HepG2 (cell line): Measurements from ENCODE around the gene PRR22. TPM values are rescaled to one million over a fixed set of nuclear protein-coding genes. Genes with fewer than 3 reads are reported as not detected.
A peak's percentile ranks its signal among the peaks of the same experiment; 100 is the strongest.

Experiments used
- HDAC2 ChIP-seq: sonication (generic); formaldehyde crosslinking; IDR thresholded peaks from 2 replicates; pipeline ENCODE4 v1.4.0; 2020; ENCODE audit warnings: missing genetic modification reagents
- PCBP1 ChIP-seq: fragments of 200-400 bp; formaldehyde crosslinking; IDR thresholded peaks from 2 replicates; pipeline ENCODE4 v1.6.1; 2017; ENCODE audit warnings: mild to moderate bottlenecking, low read depth, low read length, borderline replicate concordance
- RXRB ChIP-seq: IDR thresholded peaks from 2 replicates; pipeline ENCODE4 v1.6.1; 2016; ENCODE audit warnings: borderline replicate concordance, missing genetic modification reagents, missing compliant biosample characterization
- SNAI1 ChIP-seq: sonication (generic); formaldehyde crosslinking; IDR thresholded peaks from 2 replicates; pipeline ENCODE4 v1.5.0; 2020; ENCODE audit warnings: mild to moderate bottlenecking, missing genetic modification reagents, borderline replicate concordance
- ZBTB42 ChIP-seq: sonication (generic); formaldehyde crosslinking; IDR thresholded peaks from 2 replicates; pipeline ENCODE4 v1.5.0; 2020; ENCODE audit warnings: mild to moderate bottlenecking, missing genetic modification reagents
- ZNF354B ChIP-seq: sonication (generic); formaldehyde crosslinking; IDR thresholded peaks from 2 replicates; pipeline ENCODE4 v1.8.0; 2022; ENCODE audit warnings: mild to moderate bottlenecking, missing genetic modification reagents
- ZNF468 ChIP-seq: sonication (generic); formaldehyde crosslinking; IDR thresholded peaks from 2 replicates; pipeline ENCODE4 v1.8.0; 2022; ENCODE audit warnings: mild to moderate bottlenecking, moderate library complexity, missing genetic modification reagents
- ZNF766 ChIP-seq: sonication (generic); formaldehyde crosslinking; IDR thresholded peaks from 2 replicates; pipeline ENCODE4 v1.5.0; 2020; ENCODE audit warnings: missing genetic modification reagents, borderline replicate concordance
- polyA plus RNA-seq, 8 experiments: library from polyadenylated mRNA; depleted of rRNA in 3 of 8; stranded (reverse) in 7 of 8; unstranded in 1 of 8; fragments of >200 nt; fragmentation: Illumina TruSeq in 4 of 8; extraction: Trizol in 4 of 8; gene quantifications; 2 replicates each; pipeline versions ENCODE4 v1.2.1 to v1.2.3, GENCODE V29; 2011 to 2016; ENCODE audit warnings: low read depth in 4 of 8, missing spikeins in 1 of 8, mixed read lengths in 1 of 8; ENCODE audit not compliant: insufficient read depth in 1 of 8
- total RNA-seq, 5 experiments: library from RNA; depleted of rRNA; stranded (reverse); fragments of >200 nt; fragmentation: Illumina TruSeq; extraction: Trizol; gene quantifications; 2 replicates each; pipeline ENCODE4 v1.2.3, GENCODE V29; 2016; ENCODE audit warnings: low read depth in 1 of 5
- TF ChIP-seq, protein P1 (sequence below): sonication (generic); formaldehyde crosslinking; IDR thresholded peaks from 2 replicates; pipeline ENCODE4 v1.8.0; 2022; ENCODE audit warnings: mild to moderate bottlenecking, missing genetic modification reagents; ENCODE audit not compliant: insufficient replicate concordance
- TF ChIP-seq, protein P2 (sequence below), 2 experiments: sonication (generic) in 1 of 2; formaldehyde crosslinking in 1 of 2; IDR thresholded peaks; 2 replicates each; pipeline versions ENCODE4 v1.5.1 to v1.6.1; 2011 to 2020; ENCODE audit warnings: borderline replicate concordance in 1 of 2, low read depth in 1 of 2, low read length in 1 of 2, mild to moderate bottlenecking in 1 of 2, missing genetic modification reagents in 1 of 2, moderate library complexity in 1 of 2
- TF ChIP-seq, protein P3 (sequence below): sonication (generic); formaldehyde crosslinking; IDR thresholded peaks from 2 replicates; pipeline ENCODE4 v1.4.0; 2020; ENCODE audit warnings: missing genetic modification reagents, borderline replicate concordance
- TF ChIP-seq, protein P4 (sequence below): IDR thresholded peaks from 2 replicates; pipeline ENCODE4 v1.6.1; 2016
- TF ChIP-seq, protein P5 (sequence below): IDR thresholded peaks from 2 replicates; pipeline ENCODE4 v1.6.1; 2016; ENCODE audit warnings: missing compliant biosample characterization, missing genetic modification reagents, borderline replicate concordance
- TF ChIP-seq, protein P6 (sequence below): sonication (generic); formaldehyde crosslinking; IDR thresholded peaks from 2 replicates; pipeline ENCODE4 v1.5.0; 2020; ENCODE audit warnings: mild to moderate bottlenecking, missing genetic modification reagents, borderline replicate concordance

PRR22 gene
- total and polyA plus RNA-seq, 2 of the 13 experiments (the other 11 are each of a cell fraction or from before 2014, with no cell fraction given): 0.84 to 2.3 TPM

DNA sequence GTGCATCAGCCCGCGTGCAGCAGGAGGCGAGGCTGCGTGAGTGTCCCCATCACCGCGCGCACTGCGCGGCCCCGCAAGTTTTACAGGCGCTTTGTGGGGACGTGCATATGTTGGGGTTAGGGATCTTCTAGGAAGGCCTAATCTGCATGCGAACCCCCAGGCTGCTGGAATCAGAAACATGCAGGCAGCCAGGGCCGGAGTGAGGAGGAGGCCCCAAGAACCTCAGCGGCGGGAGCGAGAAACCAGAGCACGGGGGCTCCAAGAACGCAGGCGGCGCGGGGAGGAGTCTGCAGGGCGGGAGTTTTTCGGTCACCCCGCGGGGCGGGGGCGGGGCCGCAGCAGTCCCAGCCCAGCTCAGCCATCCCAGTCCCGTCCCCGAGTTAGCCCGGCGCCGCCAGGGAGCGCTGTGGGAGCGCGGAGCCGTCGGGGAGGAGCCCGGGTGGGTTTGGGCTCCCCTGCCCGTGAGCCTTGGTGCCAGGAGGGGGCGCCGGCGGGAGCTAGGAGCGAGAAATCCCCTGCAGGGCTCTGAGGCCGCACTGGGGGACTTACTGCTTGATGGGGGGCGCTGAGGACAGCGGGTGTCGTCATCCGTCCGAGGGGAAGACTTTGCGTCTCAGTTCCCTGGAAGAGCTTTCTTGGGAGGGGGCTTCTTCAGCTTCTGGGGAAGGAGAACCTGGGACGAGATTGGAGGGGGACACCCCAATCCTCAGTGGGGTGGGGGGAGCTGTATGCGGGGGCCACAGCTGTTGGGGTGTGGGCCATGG lies 19.4 kb upstream of the PRR22 start (continued):
- TF ChIP-seq, protein P1, sequence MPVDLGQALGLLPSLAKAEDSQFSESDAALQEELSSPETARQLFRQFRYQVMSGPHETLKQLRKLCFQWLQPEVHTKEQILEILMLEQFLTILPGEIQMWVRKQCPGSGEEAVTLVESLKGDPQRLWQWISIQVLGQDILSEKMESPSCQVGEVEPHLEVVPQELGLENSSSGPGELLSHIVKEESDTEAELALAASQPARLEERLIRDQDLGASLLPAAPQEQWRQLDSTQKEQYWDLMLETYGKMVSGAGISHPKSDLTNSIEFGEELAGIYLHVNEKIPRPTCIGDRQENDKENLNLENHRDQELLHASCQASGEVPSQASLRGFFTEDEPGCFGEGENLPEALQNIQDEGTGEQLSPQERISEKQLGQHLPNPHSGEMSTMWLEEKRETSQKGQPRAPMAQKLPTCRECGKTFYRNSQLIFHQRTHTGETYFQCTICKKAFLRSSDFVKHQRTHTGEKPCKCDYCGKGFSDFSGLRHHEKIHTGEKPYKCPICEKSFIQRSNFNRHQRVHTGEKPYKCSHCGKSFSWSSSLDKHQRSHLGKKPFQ (CRISPR knock-in tag): peak; percentile 75
- TF ChIP-seq, protein P2, sequence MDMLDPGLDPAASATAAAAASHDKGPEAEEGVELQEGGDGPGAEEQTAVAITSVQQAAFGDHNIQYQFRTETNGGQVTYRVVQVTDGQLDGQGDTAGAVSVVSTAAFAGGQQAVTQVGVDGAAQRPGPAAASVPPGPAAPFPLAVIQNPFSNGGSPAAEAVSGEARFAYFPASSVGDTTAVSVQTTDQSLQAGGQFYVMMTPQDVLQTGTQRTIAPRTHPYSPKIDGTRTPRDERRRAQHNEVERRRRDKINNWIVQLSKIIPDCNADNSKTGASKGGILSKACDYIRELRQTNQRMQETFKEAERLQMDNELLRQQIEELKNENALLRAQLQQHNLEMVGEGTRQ (IDR thresholded peaks at IDR 0.05; ENCODE audit: low read depth, low read length): no peak
- TF ChIP-seq, protein P2 (CRISPR knock-in tag; IDR thresholded peaks at IDR 0.05; ENCODE audit: borderline replicate concordance): 0 out of 2 replicates have a peak, but pooled peaks have one; percentile 11
- no peak for TF ChIP-seq ZNF468
- TF ChIP-seq, protein P3, sequence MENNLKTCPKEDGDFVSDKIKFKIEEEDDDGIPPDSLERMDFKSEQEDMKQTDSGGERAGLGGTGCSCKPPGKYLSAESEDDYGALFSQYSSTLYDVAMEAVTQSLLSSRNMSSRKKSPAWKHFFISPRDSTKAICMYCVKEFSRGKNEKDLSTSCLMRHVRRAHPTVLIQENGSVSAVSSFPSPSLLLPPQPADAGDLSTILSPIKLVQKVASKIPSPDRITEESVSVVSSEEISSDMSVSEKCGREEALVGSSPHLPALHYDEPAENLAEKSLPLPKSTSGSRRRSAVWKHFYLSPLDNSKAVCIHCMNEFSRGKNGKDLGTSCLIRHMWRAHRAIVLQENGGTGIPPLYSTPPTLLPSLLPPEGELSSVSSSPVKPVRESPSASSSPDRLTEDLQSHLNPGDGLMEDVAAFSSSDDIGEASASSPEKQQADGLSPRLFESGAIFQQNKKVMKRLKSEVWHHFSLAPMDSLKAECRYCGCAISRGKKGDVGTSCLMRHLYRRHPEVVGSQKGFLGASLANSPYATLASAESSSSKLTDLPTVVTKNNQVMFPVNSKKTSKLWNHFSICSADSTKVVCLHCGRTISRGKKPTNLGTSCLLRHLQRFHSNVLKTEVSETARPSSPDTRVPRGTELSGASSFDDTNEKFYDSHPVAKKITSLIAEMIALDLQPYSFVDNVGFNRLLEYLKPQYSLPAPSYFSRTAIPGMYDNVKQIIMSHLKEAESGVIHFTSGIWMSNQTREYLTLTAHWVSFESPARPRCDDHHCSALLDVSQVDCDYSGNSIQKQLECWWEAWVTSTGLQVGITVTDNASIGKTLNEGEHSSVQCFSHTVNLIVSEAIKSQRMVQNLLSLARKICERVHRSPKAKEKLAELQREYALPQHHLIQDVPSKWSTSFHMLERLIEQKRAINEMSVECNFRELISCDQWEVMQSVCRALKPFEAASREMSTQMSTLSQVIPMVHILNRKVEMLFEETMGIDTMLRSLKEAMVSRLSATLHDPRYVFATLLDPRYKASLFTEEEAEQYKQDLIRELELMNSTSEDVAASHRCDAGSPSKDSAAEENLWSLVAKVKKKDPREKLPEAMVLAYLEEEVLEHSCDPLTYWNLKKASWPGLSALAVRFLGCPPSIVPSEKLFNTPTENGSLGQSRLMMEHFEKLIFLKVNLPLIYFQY (CRISPR knock-in tag): peak; percentile 71; the same call in 1 of the 2 replicates
- peak; percentile 36; the same call in 1 of the 2 replicates for TF ChIP-seq HDAC2 (CRISPR knock-in tag)
- TF ChIP-seq ZNF766 (CRISPR knock-in tag): no peak
- TF ChIP-seq RXRB (CRISPR knock-in tag): peak; percentile 55
- TF ChIP-seq, protein P4, sequence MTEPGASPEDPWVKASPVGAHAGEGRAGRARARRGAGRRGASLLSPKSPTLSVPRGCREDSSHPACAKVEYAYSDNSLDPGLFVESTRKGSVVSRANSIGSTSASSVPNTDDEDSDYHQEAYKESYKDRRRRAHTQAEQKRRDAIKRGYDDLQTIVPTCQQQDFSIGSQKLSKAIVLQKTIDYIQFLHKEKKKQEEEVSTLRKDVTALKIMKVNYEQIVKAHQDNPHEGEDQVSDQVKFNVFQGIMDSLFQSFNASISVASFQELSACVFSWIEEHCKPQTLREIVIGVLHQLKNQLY (CRISPR knock-in tag): no peak
- TF ChIP-seq ZNF354B (CRISPR knock-in tag): no peak
- TF ChIP-seq, protein P5, sequence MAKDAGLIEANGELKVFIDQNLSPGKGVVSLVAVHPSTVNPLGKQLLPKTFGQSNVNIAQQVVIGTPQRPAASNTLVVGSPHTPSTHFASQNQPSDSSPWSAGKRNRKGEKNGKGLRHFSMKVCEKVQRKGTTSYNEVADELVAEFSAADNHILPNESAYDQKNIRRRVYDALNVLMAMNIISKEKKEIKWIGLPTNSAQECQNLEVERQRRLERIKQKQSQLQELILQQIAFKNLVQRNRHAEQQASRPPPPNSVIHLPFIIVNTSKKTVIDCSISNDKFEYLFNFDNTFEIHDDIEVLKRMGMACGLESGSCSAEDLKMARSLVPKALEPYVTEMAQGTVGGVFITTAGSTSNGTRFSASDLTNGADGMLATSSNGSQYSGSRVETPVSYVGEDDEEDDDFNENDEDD (CRISPR knock-in tag): no peak; the same call in none of the 2 replicates
- TF ChIP-seq PCBP1: peak; percentile 43; the same call in 1 of the 2 replicates
- TF ChIP-seq, protein P6, sequence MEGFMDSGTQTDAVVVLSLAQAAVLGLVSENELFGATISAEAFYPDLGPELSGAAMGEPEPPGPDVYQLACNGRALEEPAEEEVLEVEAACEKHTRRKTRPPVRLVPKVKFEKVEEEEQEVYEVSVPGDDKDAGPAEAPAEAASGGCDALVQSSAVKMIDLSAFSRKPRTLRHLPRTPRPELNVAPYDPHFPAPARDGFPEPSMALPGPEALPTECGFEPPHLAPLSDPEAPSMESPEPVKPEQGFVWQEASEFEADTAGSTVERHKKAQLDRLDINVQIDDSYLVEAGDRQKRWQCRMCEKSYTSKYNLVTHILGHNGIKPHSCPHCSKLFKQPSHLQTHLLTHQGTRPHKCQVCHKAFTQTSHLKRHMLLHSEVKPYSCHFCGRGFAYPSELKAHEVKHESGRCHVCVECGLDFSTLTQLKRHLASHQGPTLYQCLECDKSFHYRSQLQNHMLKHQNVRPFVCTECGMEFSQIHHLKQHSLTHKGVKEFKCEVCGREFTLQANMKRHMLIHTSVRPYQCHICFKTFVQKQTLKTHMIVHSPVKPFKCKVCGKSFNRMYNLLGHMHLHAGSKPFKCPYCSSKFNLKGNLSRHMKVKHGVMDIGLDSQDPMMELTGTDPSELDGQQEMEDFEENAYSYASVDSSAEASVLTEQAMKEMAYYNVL (CRISPR knock-in tag): 0 out of 2 replicates have a peak, but pooled peaks have one; percentile 46
- no peak for TF ChIP-seq ZBTB42 (CRISPR knock-in tag)
- no peak for TF ChIP-seq SNAI1 (CRISPR knock-in tag)
